ENCODE measurements around the gene HDAC3.
A peak's percentile ranks its signal among the peaks of the same experiment; 100 is the strongest.

The HDAC3 gene

GRCh38 chr5:141662028-141662427 is 25.4 kb upstream of the HDAC3 start:
- no peak for DNase-seq

DNA sequence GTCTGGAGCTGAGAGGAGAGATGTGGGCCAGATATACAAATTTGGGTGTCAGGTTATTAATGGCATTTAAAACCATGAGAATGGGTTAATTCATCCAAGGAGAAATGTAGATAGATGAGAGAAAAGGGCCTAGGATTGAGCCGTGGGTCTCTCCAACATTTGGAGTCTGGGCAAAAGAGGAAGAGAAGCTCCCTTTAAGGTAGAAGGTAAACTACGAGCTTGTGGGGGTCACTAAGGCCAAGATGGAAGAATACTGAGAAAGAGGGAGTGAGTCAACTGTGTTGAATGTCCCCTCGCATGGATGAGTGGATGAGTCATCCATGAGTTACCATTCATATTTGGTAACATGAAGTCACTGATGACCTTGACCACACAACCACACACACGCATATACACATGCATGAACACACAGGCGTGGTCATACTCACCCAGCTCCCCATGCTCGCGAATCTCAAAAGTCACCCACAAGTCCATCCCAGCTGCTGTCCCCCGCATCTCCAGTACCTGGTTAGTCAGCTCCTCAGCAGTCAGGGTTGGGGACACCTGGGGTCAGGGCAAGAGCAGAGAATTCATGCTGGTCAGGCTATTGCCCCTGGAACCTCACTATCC is 21.4 kb upstream of the HDAC3 start:
- no peak for DNase-seq

DNA sequence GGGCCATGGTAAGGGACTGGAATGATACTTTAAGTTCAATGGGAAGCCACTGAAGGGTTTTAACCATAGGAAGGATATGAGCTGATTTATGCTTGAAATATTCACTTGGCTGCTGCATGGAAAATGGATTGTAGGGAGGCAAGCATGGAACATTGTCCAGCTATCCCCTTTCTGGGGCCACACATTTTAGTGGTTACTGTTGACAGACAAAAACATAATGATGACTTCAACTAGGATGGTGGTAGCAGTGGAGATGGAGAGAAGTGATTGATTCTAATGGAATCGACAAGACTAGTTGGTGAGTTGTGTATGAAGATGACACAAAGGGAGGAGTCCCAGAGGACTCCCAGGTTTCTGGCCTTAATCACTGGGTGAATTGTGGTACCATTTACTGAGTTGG is 20.8 kb upstream of the HDAC3 start:
- no peak for DNase-seq

- no peak for DNase-seq
Measured at GRCh38 chr5:141656396-141656795, 19.7 kb upstream of the HDAC3 start.

DNA sequence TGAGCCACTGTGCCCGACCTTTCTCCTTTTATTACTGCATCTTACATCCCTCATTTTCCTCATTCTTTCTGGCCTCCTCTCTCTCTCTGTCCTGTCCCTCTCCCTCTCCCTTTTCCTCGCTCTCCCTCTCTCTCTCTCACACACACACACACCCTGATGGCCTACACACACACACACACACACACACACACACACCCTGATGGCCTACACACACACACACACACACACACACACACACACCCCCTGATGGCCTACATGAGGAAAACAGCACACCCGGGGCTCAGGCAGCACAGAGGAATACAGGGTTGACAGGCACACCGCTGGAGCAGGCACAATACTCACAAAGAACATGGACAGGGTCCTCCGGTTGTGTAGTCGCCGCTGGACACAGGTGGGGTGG is 18.4 kb upstream of the HDAC3 start:
- no peak for DNase-seq

- no peak for DNase-seq
Measured at GRCh38 chr5:141654298-141654697, 17.6 kb upstream of the HDAC3 start.

GRCh38 chr5:141651728-141652105 is 15.1 kb upstream of the HDAC3 start:
- DNase-seq = no peak

- peak in 50 of 51 donors; percentile 17 to 94 (median 76) for DNase-seq
Measured at GRCh38 chr5:141650851-141651727, 14.4 kb upstream of the HDAC3 start, which contains the start of gene FCHSD1. Gene FCHSD1, minus strand, starts transcription at chr5:141651418. Its CDS starts 50 bp downstream, at chr5:141651368.

GRCh38 chr5:141649972-141650371 is 13.3 kb upstream of the HDAC3 start:
- DNase-seq = no peak

- DNase-seq = no peak
Measured at GRCh38 chr5:141649056-141649688, 12.5 kb upstream of the HDAC3 start.

- no peak for DNase-seq
Measured at GRCh38 chr5:141647851-141648250, 11.2 kb upstream of the HDAC3 start.

DNA sequence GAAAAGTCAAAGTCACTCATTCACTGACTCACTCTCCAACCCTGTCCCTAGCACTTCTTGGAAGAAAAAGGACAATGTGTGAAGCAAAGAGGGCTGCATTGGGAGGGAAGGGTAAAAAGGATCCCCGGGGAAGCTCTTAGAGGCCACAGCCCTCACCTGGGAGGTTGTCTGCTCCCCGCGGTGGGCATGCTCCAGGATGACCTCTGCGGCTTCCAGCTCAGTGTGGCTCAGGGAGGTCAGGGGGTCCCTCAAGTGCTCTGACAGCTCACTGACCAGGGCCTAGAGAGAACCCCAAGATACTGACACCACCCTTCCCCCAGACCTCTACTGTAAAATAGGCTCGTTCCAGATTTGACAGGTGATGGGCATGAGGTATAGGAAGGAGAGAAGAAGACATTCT is 10.6 kb upstream of the HDAC3 start:
- DNase-seq = no peak

GRCh38 chr5:141646026-141646425 is 9.4 kb upstream of the HDAC3 start:
- DNase-seq = no peak

GRCh38 chr5:141641634-141642267 is 5.1 kb upstream of the HDAC3 start:
- no peak for DNase-seq

DNA sequence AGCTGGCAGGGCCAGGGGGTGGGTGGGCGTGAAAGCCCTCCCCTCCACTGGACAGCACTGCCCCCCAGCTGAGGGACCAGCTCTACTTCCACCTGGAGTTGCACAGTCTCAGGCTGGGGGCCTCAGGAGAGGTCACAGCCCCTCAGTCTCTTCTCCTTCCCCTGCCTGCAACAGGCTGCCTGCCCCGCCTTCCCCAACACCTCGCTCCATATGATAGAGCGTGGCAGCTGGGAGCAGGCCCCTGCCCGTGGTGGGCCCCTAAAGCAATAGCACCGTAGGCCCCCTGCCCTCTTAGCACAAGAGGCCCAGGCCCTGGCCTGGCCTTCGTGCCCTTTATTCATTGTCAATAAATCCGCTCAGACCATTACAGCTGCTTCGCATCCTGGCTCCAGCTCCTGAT is 4.0 kb upstream of the HDAC3 start:
- no peak for DNase-seq

DNA sequence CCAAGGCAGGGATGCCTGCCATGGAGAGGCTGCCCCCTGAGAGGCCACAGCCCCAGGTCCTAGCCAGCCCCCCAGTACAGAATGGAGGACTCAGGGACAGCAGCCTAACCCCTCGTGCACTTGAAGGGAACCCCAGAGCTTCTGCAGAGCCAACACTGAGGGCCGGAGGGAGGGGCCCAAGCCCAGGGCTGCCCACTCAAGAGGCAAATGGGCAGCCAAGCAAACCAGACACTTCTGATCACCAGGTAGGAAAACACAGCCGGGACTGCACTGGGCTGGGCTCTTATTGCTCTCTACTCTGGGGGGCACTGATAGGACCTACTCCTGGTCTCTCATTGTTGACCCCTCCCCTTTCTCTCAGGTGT is 3.4 kb upstream of the HDAC3 start:
- DNase-seq = no peak

GRCh38 chr5:141639357-141640050 is 2.9 kb upstream of the HDAC3 start:
- no peak for DNase-seq

- DNase-seq = no peak
Measured at GRCh38 chr5:141638771-141639170, 2.1 kb upstream of the HDAC3 start.

DNA sequence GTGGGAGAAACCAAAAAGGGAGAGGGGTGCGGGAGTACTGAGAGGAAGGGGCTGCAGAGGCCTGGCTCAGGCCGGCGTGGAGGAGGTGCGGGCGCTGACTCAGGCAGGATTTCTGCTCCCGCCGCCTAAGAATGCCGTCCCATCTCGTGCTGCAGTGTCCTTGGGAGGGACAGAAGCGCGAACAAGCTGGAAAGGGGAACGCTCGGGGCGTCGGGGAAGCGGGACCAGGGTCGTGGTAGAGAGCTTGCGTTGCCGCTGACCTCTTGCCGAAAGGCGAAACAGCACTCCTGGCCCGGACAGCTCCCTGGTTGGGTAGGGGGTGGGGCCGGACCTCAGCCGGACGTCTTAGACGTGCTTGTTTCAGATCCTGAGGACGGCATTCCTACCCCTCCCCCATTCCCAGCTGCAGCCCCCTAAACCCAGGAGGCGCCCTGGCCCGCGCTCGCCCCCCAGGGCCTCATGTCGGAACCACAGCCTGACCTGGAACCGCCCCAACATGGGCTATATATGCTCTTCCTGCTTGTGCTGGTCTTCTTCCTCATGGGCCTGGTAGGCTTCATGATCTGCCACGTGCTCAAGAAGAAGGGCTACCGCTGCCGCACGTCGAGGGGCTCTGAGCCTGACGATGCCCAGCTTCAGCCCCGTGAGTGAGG is 1.2 kb upstream of the HDAC3 start:
- peak in 15 of 51 donors; percentile 8 to 34 (median 23) for DNase-seq

GRCh38 chr5:141637123-141637766 is 596 bp upstream of the HDAC3 start:
- DNase-seq = peak in 8 of 51 donors; percentile 34 to 70 (median 60)

DNA sequence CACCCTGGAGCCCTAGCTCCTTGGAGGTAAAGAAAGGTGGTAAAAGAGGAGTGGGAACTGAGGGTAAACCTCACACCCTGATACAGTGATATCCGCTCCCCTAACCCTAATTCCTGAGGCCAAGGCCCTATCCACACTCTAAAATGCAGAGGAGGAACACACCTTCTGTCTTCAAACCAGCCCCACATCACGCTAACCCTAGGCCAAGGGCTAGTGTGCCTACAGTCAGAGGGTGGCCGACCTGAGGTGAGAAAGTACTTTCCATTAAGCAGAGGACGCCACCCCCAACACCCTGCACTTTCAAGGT is 590 bp downstream of the HDAC3 start:
- DNase-seq = no peak

All from hypothalamus (tissue), 51 donors.